CD1c-positive myeloid dendritic cell (primary cell): ENCODE measurements around the gene HHAT.

Experiments
- DNase-seq: peaks from one replicate; pipeline ENCODE4 v3.0.0-alpha.2; 2016; ENCODE audit errors: extremely low spot score

Gene HHAT

GRCh38 chr1:210597555-210598134 is 268.9 kb downstream of the HHAT start:
- DNase-seq = peak; percentile 34

GRCh38 chr1:210598135-210598652 is 269.5 kb downstream of the HHAT start:
- DNase-seq = peak; percentile 26

GRCh38 chr1:210600421-210601159 is 271.9 kb downstream of the HHAT start:
- DNase-seq = no peak

- DNase-seq = no peak
These were observed 274.4 kb downstream of the HHAT start for GRCh38 chr1:210603123-210603522.

GRCh38 chr1:210605099-210605498 is 276.4 kb downstream of the HHAT start:
- no peak for DNase-seq

- DNase-seq = no peak
These were observed 278.7 kb downstream of the HHAT start for GRCh38 chr1:210607361-210607760.

- no peak for DNase-seq
These were observed 280.1 kb downstream of the HHAT start for GRCh38 chr1:210608767-210609166.

GRCh38 chr1:210616356-210616755 is 287.7 kb downstream of the HHAT start:
- no peak for DNase-seq

GRCh38 chr1:210617293-210617692 is 288.6 kb downstream of the HHAT start:
- no peak for DNase-seq

- no peak for DNase-seq
These were observed 289.7 kb downstream of the HHAT start for GRCh38 chr1:210618369-210618768.

GRCh38 chr1:210620867-210621488 is 292.3 kb downstream of the HHAT start:
- DNase-seq = no peak

- no peak for DNase-seq
These were observed 293.0 kb downstream of the HHAT start for GRCh38 chr1:210621712-210622111.

- no peak for DNase-seq
These were observed 296.0 kb downstream of the HHAT start for GRCh38 chr1:210624722-210625121.

GRCh38 chr1:210625715-210626114 is 297.0 kb downstream of the HHAT start:
- DNase-seq = no peak

- no peak for DNase-seq
These were observed 297.6 kb downstream of the HHAT start for GRCh38 chr1:210626341-210626740.

- DNase-seq = no peak
These were observed 299.1 kb downstream of the HHAT start for GRCh38 chr1:210627755-210628154.

- no peak for DNase-seq
These were observed 300.6 kb downstream of the HHAT start for GRCh38 chr1:210629276-210629675.

- DNase-seq = no peak
These were observed 302.7 kb downstream of the HHAT start for GRCh38 chr1:210631399-210631798.

GRCh38 chr1:210633140-210633539 is 304.4 kb downstream of the HHAT start:
- DNase-seq = no peak

GRCh38 chr1:210633636-210634035 is 304.9 kb downstream of the HHAT start:
- no peak for DNase-seq

GRCh38 chr1:210635108-210635507 is 306.4 kb downstream of the HHAT start:
- DNase-seq = no peak

GRCh38 chr1:210641582-210641981 is 312.9 kb downstream of the HHAT start:
- no peak for DNase-seq
